ENCODE measurements around the gene DCHS2. TPM values are rescaled to one million over a fixed set of nuclear protein-coding genes. Genes with fewer than 3 reads are reported as not detected.

DCHS2 gene
- total RNA-seq, 1 experiment from 2014 or later: not detected

DNA sequence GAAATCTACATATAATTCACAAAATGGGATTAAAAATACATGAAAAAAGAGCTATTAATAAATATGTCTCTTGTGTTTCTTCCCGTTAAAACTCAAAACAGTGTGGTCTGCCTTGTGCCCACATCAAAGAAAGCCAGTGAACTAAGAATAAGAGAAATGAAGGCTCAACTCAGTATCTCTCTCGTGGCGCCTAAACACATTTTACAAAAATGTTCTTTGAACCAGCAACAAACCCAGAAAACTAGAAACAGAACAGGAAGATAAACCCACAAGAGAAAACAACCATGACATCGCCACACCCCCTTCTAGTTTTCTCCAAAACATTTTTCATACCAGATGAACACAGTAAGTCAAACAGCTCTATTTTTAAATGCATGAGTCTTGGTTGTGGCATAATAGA lies 130.1 kb downstream of the DCHS2 start:
- Histone ChIP-seq H3K4me1 (ENCODE audit: low read length) (peaks cover 10% of the 10 kb centered on the region), H3K9me3 (ENCODE audit: low read length) (no peaks in the 10 kb centered on the region), H3K4me2 (ENCODE audit: low read depth, low read length, poor library complexity, severe bottlenecking) (no peak overlapping the region), H3K27me3 (ENCODE audit: low read length) (no peaks in the 10 kb centered on the region), H3K36me3 (ENCODE audit: insufficient read depth, low read length) (no peaks in the 10 kb centered on the region), H4K20me1 (ENCODE audit: insufficient read depth, low read depth, low read length) (no peaks in the 10 kb centered on the region), H3K9ac (ENCODE audit: low read length) (no peak overlapping the region), H3K9me2 (replicated peaks; ENCODE audit: insufficient read depth, low read length) (no peaks in the 10 kb centered on the region), H3K79me2 (ENCODE audit: low read length) (no peaks in the 10 kb centered on the region), H2AFZ (ENCODE audit: low read length) (no peak overlapping the region), H3K27ac (ENCODE audit: low read length) (no peak overlapping the region), H3K4me3 (ENCODE audit: low read length) (no peak overlapping the region)
- DNase-seq: no peak

DNA sequence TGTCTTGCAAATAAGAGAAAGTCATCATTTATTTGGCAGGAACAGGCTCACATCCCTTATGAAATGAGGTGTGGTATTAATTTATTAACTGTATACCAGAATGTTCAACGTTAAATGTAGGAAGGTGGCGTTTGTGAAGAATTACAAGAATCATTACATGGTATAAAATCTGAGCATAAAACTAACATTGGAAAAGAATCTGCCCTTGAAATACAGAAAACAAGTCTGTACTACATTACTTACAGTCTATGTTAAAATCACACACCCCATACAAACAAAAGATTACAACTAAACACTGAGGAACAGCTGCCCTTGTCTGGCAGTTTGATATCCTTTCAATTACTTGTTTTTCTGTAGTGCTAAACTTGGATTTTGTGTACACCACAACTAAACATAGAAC lies 131.1 kb downstream of the DCHS2 start:
- no peak for DNase-seq
- no peak overlapping the region for H2AFZ ChIP-seq (ENCODE audit: low read length)
- H3K27ac ChIP-seq (ENCODE audit: low read length): no peak overlapping the region

DNA sequence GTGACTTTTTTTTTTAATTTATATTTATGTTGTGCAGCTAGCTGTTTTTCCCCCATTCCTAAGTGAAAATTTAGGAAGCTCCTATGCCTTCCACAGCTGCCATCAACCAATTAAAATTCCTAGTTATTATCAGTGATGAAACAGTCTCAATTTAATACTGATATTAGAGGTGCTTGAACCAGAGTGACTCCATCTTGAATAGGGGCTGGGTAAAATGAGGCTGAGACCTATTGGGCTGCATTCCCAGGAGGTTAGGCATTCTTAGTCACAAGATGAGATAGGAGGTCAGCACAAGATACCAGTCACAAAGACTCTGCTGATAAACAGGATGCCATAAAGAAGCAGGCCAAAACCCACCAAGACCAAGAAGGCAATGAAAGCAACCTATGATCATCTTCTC lies 136.7 kb downstream of the DCHS2 start:
- Histone ChIP-seq H3K79me2 (ENCODE audit: low read length) (no peaks in the 10 kb centered on the region), H3K27ac (ENCODE audit: low read length) (no peak overlapping the region), H3K9me2 (replicated peaks; ENCODE audit: insufficient read depth, low read length) (no peaks in the 10 kb centered on the region), H3K9me3 (ENCODE audit: low read length) (no peaks in the 10 kb centered on the region), H3K4me3 (ENCODE audit: low read length) (no peak overlapping the region), H3K4me2 (ENCODE audit: low read depth, low read length, poor library complexity, severe bottlenecking) (no peak overlapping the region), H2AFZ (ENCODE audit: low read length) (no peak overlapping the region), H3K27me3 (ENCODE audit: low read length) (no peaks in the 10 kb centered on the region), H4K20me1 (ENCODE audit: insufficient read depth, low read depth, low read length) (no peaks in the 10 kb centered on the region), H3K36me3 (ENCODE audit: insufficient read depth, low read length) (no peaks in the 10 kb centered on the region), H3K9ac (ENCODE audit: low read length) (no peak overlapping the region), H3K4me1 (ENCODE audit: low read length) (no peaks in the 10 kb centered on the region)
- no peak for DNase-seq

More for the DNA sequence above, 131.1 kb downstream of the DCHS2 start:
- H3K4me2 ChIP-seq (ENCODE audit: low read depth, low read length, poor library complexity, severe bottlenecking): no peak overlapping the region
- H3K79me2 ChIP-seq (ENCODE audit: low read length): no peaks in the 10 kb centered on the region
- no peaks in the 10 kb centered on the region for H3K27me3 ChIP-seq (ENCODE audit: low read length)
- H3K9me2 ChIP-seq (replicated peaks; ENCODE audit: insufficient read depth, low read length): no peaks in the 10 kb centered on the region
- H4K20me1 ChIP-seq (ENCODE audit: insufficient read depth, low read depth, low read length): no peaks in the 10 kb centered on the region
- peaks cover 10% of the 10 kb centered on the region for H3K4me1 ChIP-seq (ENCODE audit: low read length)
- H3K9ac ChIP-seq (ENCODE audit: low read length): no peak overlapping the region
- no peaks in the 10 kb centered on the region for H3K9me3 ChIP-seq (ENCODE audit: low read length)
- H3K4me3 ChIP-seq (ENCODE audit: low read length): no peak overlapping the region
- no peaks in the 10 kb centered on the region for H3K36me3 ChIP-seq (ENCODE audit: insufficient read depth, low read length)

DNA sequence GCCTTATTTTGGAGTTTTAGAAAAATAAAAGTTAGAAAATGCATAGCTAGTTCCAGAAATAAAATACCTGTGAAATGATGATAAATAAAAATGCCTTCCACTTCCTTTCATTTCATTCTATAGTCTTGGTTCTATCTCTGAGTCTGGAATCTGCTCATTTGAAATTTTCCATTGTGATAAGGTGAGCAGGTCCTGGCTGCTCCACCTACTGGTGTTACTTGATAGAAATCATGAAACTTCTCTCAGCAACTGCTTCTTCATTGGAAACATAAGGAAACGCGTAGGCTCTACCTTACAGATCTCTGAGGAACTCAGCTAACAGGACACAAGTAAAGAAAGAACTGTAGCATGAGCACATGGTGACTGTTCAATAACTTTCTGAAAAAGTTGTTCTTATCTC lies 141.8 kb downstream of the DCHS2 start:
- peak; percentile 66 for DNase-seq

DNA sequence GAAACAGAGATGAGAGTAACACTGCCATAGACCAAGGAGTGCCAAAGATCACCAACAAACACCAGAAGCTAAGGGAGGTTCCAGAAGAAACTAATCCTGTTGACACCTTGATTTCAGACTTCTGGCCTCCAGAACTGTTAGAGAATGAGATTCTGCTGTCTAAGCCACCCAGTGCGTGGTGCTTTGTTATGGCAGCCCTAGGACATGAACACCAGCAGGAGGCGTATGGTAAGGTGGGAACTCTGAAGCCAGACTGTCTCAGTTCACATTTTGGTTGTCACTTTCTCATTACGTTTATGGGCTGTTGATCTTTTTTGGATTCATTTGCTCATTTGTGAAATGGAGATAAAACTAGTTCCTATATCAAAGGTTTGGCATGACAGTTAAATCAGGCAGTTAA lies 142.9 kb downstream of the DCHS2 start:
- Histone ChIP-seq H4K20me1 (ENCODE audit: insufficient read depth, low read depth, low read length) (no peaks in the 10 kb centered on the region), H3K4me2 (ENCODE audit: low read depth, low read length, poor library complexity, severe bottlenecking) (no peak overlapping the region), H3K79me2 (ENCODE audit: low read length) (no peaks in the 10 kb centered on the region), H3K4me3 (ENCODE audit: low read length) (no peak overlapping the region), H3K27me3 (ENCODE audit: low read length) (no peaks in the 10 kb centered on the region), H3K27ac (ENCODE audit: low read length) (no peak overlapping the region), H3K9me2 (replicated peaks; ENCODE audit: insufficient read depth, low read length) (no peaks in the 10 kb centered on the region), H3K36me3 (ENCODE audit: insufficient read depth, low read length) (no peaks in the 10 kb centered on the region), H3K9me3 (ENCODE audit: low read length) (no peaks in the 10 kb centered on the region), H3K9ac (ENCODE audit: low read length) (no peak overlapping the region), H2AFZ (ENCODE audit: low read length) (no peak overlapping the region), H3K4me1 (ENCODE audit: low read length) (no peaks in the 10 kb centered on the region)
- DNase-seq: peak; percentile 72

More for the DNA sequence above, 141.8 kb downstream of the DCHS2 start:
- no peaks in the 10 kb centered on the region for H3K27me3 ChIP-seq (ENCODE audit: low read length)
- H3K4me1 ChIP-seq (ENCODE audit: low read length): no peaks in the 10 kb centered on the region
- H3K4me2 ChIP-seq (ENCODE audit: low read depth, low read length, poor library complexity, severe bottlenecking): no peak overlapping the region
- no peak overlapping the region for H2AFZ ChIP-seq (ENCODE audit: low read length)
- no peak overlapping the region for H3K4me3 ChIP-seq (ENCODE audit: low read length)
- H3K9me3 ChIP-seq (ENCODE audit: low read length): no peaks in the 10 kb centered on the region
- no peak overlapping the region for H3K9ac ChIP-seq (ENCODE audit: low read length)
- H3K79me2 ChIP-seq (ENCODE audit: low read length): no peaks in the 10 kb centered on the region
- H3K9me2 ChIP-seq (replicated peaks; ENCODE audit: insufficient read depth, low read length): no peaks in the 10 kb centered on the region
- no peaks in the 10 kb centered on the region for H3K36me3 ChIP-seq (ENCODE audit: insufficient read depth, low read length)
- H4K20me1 ChIP-seq (ENCODE audit: insufficient read depth, low read depth, low read length): no peaks in the 10 kb centered on the region
- H3K27ac ChIP-seq (ENCODE audit: low read length): no peak overlapping the region

DNA sequence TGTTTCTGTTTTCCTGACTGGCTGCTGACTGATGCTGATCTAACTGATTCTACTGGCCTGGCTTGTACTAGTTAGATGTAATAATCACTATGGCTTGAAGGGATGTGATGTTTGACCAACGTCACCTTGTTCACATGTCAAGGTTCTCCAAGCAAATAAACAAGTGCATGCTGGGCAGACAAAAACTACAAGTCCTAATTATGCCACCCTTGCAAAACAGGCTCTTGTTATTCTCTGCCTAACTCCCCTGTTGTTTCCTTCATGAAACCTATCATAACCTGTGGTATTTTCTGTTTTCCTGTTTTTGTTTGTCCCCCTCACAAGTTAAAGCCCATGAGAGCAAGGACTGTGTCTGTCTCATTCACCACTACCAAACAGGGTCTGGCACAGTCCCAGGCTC lies 146.2 kb downstream of the DCHS2 start:
- Histone ChIP-seq H3K4me2 (ENCODE audit: low read depth, low read length, poor library complexity, severe bottlenecking) (no peak overlapping the region), H3K9me2 (replicated peaks; ENCODE audit: insufficient read depth, low read length) (no peaks in the 10 kb centered on the region), H3K9me3 (ENCODE audit: low read length) (no peaks in the 10 kb centered on the region), H3K36me3 (ENCODE audit: insufficient read depth, low read length) (no peaks in the 10 kb centered on the region), H3K9ac (ENCODE audit: low read length) (no peak overlapping the region), H2AFZ (ENCODE audit: low read length) (no peak overlapping the region), H3K4me3 (ENCODE audit: low read length) (no peak overlapping the region), H3K79me2 (ENCODE audit: low read length) (no peaks in the 10 kb centered on the region), H3K4me1 (ENCODE audit: low read length) (no peaks in the 10 kb centered on the region), H4K20me1 (ENCODE audit: insufficient read depth, low read depth, low read length) (no peaks in the 10 kb centered on the region), H3K27ac (ENCODE audit: low read length) (no peak overlapping the region), H3K27me3 (ENCODE audit: low read length) (peaks cover 3% of the 10 kb centered on the region; the same call in 1 of the 2 replicates)
- no peak for DNase-seq

DNA sequence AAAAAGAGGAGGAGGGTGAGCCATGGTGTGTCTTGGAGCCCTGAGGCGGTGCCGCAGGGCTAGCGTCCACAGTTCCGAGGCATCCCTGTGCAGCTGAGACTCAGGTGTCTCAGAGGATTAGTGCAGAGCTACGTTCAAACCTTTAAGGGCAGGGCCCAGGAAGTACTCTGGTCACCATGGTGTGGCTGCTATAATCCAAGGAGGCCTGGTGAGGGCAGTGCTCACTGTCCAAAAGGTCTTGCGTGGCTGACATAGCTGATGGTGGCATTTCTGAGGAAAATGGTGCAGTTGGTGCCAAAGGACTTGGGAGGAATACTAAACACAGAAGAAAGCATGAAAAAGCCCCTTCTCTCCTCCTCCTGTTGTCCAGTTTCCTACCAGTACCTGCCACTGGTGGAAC lies 146.9 kb downstream of the DCHS2 start:
- peak; percentile 54 for DNase-seq
- Histone ChIP-seq H2AFZ (ENCODE audit: low read length) (no peak overlapping the region), H3K4me1 (ENCODE audit: low read length) (no peaks in the 10 kb centered on the region), H4K20me1 (ENCODE audit: insufficient read depth, low read depth, low read length) (no peaks in the 10 kb centered on the region), H3K79me2 (ENCODE audit: low read length) (no peaks in the 10 kb centered on the region), H3K9me3 (ENCODE audit: low read length) (no peaks in the 10 kb centered on the region), H3K4me3 (ENCODE audit: low read length) (no peak overlapping the region), H3K27ac (ENCODE audit: low read length) (no peak overlapping the region), H3K9me2 (replicated peaks; ENCODE audit: insufficient read depth, low read length) (no peaks in the 10 kb centered on the region), H3K9ac (ENCODE audit: low read length) (no peak overlapping the region), H3K4me2 (ENCODE audit: low read depth, low read length, poor library complexity, severe bottlenecking) (no peak overlapping the region), H3K36me3 (ENCODE audit: insufficient read depth, low read length) (no peaks in the 10 kb centered on the region), H3K27me3 (ENCODE audit: low read length) (peaks cover 3% of the 10 kb centered on the region; the same call in 1 of the 2 replicates)

DNA sequence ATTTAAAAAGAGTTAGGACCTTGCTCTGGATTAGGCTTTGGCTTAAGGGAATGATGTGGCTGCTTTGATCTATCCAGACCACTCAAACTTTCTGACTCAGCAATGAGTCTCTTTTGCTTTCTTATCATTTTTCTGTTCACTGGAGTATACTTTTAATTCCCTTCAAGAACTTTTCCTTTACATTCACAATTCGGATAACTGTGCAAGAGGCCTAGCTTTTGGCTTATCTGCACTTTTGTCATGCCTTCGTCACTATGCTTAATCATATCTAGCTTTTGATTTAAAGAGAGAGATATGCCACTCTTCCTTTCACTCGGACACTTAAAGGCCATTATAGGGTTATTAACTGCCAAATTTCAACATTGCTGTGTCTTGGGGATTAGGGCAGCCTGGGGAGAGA lies 147.9 kb downstream of the DCHS2 start:
- Histone ChIP-seq H3K36me3 (ENCODE audit: insufficient read depth, low read length) (no peaks in the 10 kb centered on the region), H3K4me3 (ENCODE audit: low read length) (no peak overlapping the region), H3K9me2 (replicated peaks; ENCODE audit: insufficient read depth, low read length) (no peaks in the 10 kb centered on the region), H3K27ac (ENCODE audit: low read length) (no peak overlapping the region), H3K9me3 (ENCODE audit: low read length) (no peaks in the 10 kb centered on the region), H3K27me3 (ENCODE audit: low read length) (peaks cover 3% of the 10 kb centered on the region; the same call in 1 of the 2 replicates), H2AFZ (ENCODE audit: low read length) (no peak overlapping the region), H3K79me2 (ENCODE audit: low read length) (no peaks in the 10 kb centered on the region), H4K20me1 (ENCODE audit: insufficient read depth, low read depth, low read length) (no peaks in the 10 kb centered on the region), H3K9ac (ENCODE audit: low read length) (no peak overlapping the region), H3K4me1 (ENCODE audit: low read length) (no peaks in the 10 kb centered on the region), H3K4me2 (ENCODE audit: low read depth, low read length, poor library complexity, severe bottlenecking) (no peak overlapping the region)
- no peak for DNase-seq

DNA sequence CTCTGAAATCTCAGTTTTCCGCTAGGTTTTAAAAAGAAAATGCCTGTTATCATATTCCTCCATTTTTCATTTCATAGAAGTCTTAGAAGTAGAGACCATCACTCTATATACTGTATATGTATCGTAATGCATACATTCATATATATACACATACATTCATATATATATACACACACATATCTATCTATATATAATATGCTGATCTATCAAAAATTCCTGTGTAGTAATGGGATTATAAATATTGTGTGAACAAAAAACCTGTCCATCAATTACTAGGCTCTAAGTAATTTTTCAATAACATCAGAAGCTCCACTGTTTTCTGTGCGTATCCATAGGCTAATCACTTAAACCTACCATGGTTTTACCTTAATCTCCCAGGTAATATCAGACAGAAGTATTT lies 150.2 kb downstream of the DCHS2 start:
- H3K9ac ChIP-seq (ENCODE audit: low read length): no peak overlapping the region
- no peaks in the 10 kb centered on the region for H3K9me2 ChIP-seq (replicated peaks; ENCODE audit: insufficient read depth, low read length)
- H2AFZ ChIP-seq (ENCODE audit: low read length): no peak overlapping the region
- H3K36me3 ChIP-seq (ENCODE audit: insufficient read depth, low read length): no peaks in the 10 kb centered on the region
- H3K4me3 ChIP-seq (ENCODE audit: low read length): no peak overlapping the region
- no peaks in the 10 kb centered on the region for H4K20me1 ChIP-seq (ENCODE audit: insufficient read depth, low read depth, low read length)
- no peaks in the 10 kb centered on the region for H3K9me3 ChIP-seq (ENCODE audit: low read length)
- H3K79me2 ChIP-seq (ENCODE audit: low read length): no peaks in the 10 kb centered on the region
- no peak overlapping the region for H3K4me2 ChIP-seq (ENCODE audit: low read depth, low read length, poor library complexity, severe bottlenecking)
- H3K4me1 ChIP-seq (ENCODE audit: low read length): no peaks in the 10 kb centered on the region
- no peak overlapping the region for H3K27ac ChIP-seq (ENCODE audit: low read length)
- peaks cover 3% of the 10 kb centered on the region; the same call in 1 of the 2 replicates for H3K27me3 ChIP-seq (ENCODE audit: low read length)
- no peak for DNase-seq
